HG03039 (cell line): ENCODE measurements around the gene EXOC2.
A peak's percentile ranks its signal among the peaks of the same experiment; 100 is the strongest.

Experiments
- ATAC-seq: cut with Tn5 transposase; IDR thresholded peaks from one replicate; pipeline ENCODE4 v1.9.1; 2021; ENCODE audit warnings: mild to moderate bottlenecking, moderate library complexity; ENCODE audit not compliant: unreplicated experiment

The EXOC2 gene, protein sequence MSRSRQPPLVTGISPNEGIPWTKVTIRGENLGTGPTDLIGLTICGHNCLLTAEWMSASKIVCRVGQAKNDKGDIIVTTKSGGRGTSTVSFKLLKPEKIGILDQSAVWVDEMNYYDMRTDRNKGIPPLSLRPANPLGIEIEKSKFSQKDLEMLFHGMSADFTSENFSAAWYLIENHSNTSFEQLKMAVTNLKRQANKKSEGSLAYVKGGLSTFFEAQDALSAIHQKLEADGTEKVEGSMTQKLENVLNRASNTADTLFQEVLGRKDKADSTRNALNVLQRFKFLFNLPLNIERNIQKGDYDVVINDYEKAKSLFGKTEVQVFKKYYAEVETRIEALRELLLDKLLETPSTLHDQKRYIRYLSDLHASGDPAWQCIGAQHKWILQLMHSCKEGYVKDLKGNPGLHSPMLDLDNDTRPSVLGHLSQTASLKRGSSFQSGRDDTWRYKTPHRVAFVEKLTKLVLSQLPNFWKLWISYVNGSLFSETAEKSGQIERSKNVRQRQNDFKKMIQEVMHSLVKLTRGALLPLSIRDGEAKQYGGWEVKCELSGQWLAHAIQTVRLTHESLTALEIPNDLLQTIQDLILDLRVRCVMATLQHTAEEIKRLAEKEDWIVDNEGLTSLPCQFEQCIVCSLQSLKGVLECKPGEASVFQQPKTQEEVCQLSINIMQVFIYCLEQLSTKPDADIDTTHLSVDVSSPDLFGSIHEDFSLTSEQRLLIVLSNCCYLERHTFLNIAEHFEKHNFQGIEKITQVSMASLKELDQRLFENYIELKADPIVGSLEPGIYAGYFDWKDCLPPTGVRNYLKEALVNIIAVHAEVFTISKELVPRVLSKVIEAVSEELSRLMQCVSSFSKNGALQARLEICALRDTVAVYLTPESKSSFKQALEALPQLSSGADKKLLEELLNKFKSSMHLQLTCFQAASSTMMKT

DNA sequence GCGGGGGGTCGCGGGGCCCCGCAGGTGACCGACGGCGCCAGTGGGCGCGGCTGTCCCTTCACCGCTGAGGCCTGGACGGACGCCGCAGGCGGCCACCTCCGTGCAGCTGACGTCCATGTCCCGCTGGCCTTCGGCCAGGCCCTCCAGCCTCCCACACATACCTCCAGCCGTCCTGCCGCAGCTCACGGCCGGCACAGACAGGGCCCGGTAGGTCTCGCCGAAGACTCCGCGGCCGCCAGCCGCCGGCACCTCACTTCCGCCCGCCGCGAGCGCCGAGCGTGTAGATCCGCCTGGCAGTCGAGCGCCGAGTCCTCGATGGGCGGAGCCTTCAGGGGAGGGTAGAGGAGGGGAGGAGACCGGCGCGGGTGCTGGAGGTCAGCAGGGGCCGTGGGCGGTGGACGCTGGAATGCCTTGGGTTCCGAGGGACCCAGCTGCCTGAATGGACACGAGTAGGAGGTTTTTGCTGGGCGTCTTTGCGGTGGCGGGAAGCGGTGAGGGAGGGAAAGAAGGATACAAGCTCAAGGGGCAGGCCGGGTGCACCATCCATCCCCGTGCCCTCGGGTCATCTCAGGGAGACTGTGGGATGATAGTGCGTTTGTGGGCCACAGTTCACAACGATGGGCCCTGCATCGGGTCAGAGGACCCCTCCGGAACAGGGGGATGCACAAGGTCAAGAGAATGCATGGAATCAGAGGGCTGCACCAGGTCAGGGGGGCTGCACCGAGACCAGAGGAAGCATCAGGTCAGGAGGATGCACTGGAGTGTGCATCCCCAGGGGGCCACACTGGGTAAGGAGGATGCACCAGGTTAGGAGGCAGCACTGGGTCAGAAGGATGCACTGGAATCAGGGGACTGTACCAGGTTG, at the start of gene EXOC2:
EXOC2 (minus strand) TSS at position 282 of the 865 bp plus-strand sequence. CDS start 55,321 bp downstream, outside the sequence.
- ATAC-seq, result peak; percentile 75

DNA sequence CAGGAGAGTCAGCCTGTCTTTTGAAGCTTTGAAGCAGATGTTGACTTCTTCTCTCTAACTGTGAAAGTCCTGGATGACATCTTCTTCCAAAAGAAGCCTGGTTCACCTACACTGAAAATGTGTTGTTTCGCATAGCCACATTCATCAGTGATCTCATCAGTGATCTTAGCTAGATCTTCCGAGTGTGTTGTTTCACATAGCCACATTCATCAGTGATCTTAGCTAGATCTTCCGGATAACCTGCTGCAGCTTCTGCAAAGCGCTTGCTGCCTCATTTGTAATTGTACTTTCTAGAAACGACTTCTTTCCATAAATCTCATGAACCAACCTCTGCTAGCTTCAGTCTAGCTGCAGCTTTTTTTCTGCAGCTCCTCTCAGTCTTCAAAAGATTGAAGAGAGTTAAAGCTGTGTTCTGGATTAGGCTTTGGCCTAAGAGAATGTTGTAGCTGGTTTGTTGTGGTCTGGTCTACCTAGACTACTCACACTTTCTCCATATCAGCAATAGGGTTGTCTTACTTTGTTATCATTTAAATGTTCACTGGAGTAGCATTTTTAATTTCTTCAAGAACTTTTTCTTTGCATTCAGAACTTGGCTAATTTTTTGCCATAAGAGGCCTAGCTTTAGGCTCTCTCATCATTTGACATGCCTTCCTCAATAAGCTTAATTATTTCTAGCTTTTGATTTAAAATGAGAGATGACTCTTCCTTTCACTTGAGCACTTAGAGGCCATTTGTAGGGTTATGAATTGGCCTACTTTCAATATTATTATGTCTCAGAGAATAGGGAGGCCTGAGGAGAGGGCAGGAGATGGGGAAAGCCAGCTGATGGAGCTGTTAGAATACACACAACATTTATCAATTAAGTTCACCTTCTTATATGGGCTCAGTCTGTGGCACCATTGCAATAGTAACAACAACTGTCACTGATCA, 48.7 kb upstream of the EXOC2 start:
- ATAC-seq, result no peak

DNA sequence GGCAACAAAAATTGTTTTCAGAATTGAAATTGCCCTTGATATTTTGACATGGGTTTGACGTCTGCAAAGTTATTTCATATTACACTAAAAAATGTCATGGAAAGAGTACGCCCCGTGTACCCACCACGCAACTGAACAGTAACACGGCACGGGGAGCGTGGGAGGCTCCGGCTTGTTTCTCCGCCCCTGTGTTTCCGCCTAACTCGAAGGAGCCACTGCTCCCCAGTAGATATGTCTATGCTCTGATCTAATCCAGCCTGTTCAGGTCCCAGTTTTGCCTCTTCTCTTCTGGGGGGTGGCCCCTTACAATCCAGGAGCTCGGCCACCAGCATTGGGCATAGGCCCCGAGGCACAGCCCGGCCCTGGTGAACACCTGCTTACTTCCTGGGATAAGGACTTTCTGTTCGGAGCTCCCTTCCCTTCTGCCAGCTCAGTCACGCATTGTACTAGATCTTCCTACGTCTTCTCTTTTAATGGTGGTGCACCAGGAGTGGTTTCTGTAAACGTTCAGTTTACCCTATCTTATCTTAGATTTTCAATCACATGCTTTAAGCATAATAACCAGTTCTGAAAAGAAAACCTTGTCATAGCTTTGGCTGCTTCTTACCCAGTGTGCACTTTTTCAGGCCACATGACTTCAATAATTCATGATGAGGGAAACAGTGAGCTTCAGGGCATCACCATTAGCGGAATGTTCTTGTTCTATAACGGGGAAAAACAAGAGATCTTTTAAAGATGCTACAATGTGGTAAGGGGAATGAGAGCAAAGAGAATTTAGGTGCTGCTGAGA, 43.9 kb upstream of the EXOC2 start:
- ATAC-seq, result no peak

DNA sequence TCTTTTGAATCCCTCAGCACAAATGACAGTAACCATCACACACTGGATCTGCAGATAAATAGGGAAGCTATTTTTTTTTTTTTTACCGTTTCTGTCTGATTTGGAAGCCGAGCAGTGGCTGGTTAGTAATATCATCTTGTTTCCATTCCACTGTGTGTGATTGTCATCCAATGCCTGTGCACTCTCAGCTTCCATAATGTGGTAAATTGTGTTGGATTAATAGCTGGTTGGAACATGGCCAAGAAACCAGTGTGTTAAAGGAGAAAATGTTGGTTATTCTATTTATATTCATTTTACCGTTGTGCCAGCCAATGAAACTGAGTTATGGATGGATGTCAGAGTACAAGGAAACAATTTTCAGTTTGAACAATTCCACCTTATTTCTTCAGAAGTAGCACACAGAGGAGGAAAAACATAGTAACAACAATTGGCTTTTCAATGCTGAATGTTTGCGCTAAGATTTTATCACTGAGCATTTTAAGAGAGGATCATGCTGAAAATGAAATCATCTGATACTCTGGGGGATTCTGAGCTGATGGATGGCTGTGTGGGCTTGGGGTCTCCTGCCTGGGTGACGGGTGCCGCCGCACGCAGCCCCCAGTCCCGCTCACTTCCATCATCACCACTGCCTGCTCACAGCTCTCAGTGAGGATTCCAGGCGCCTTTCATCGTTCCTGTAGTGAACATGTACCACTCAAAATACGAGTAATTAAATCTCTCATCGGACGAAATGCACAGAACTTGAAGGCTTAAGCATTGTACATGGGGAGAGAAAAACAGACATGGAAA, 40.7 kb upstream of the EXOC2 start:
- no peak for ATAC-seq

DNA sequence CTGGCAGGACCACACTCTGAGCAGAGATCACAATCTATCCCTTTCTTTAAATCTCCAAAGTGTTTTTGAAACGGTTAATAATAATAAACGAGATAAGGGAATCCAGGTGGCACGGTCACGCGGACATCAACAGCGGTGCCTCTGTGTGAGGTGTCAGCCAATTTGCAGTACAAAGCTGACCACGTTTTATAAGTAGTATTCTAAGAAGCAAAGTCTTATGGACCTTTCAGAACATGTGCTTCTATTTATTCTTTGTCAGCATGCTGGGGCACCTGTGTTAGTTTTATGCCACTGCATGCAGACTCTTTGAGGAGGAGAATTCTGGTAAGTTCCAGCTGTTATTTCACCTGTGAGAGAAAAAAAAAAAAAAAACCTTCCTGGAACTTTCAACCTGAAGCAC, 39.0 kb upstream of the EXOC2 start:
- ATAC-seq, result no peak

DNA sequence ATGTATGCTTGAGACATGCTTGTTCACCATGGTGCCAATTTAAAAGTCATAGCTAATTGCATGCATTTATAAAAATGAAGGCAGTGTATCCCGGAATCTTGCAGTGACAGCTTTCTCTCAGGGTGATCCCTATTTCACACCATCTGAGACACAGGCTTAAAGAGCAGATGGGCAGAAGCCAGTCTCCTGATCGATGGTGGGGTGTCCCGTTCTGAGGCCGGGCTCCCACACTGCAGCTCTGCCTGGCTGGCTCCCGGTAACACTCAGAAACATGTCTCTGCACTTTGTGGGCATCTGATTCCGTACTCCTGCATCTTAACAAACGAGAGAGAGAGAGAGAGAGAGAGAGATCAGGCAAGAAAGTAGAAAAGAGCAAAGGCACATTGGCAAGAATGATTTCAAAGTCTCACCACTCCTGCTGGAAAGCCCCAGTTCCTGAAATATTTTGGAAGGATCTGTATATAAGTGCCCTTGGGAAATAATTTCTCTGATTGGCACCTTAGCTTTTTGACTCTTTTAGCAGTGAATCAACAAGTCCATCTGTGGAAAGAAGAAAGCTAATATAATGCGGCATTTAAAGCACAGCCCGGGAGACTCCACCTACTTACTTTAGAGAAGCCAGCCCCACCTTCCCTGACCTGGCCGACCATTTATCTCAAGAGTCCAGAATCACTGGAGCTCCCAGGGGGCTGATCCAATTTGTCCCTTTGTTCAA, 36.8 kb upstream of the EXOC2 start:
- no peak for ATAC-seq

DNA sequence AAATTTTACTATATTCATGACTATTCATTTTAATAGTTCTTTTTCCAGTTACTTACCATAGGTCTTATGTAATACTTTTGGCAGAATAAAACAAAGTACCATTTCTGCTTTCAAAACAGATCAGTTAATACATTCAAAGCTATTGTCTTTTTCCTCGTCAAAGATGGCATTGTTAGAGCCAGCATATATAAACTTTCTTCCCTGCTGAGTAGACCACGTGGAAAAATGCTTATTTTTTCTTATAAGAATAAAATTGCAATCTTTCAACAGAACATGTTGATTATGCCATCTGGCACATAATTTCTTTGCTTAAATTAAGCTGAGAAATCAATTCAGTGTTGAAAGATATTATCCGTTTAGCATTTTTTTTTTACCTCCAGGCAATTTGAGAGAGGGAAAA, 34.9 kb upstream of the EXOC2 start:
- ATAC-seq, result no peak

DNA sequence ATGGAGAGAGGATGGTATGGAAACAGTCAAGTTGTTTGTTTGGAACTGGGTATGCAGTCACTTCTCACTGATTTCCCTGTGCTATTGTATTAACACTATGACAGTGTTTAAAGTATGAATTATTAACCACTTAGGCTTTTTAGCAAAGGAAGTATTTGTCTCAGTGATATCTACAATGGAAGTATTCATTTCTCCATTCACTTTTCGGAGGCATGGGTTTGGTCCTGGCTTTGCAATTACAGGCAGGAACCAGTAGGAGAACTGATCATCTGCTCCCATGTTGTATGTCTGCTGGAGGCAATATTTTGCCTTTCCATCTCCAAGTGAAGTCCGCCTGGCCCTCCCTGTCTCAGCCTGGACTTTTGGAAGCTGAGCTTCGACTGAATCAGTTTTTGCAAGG, 30.6 kb upstream of the EXOC2 start:
- no peak for ATAC-seq

DNA sequence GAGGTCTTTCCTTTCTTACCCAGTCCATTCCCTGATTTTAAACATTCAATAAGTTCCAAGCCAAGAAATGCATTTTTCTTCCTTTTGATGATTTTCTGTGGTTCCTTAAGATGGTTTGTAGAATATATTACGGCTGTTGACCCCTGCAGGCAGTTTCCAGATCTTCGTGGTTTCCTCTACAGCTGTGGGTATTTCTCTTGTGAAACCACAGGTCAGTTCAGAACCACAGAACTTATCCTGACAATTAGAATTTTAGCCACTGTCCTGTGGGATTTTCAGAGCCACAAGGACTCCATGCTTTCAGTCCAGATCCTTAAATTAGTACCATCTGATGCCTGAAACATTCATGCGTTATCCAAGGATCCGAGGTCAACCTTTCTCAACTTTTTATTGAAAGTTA, 29.7 kb upstream of the EXOC2 start:
- no peak for ATAC-seq

DNA sequence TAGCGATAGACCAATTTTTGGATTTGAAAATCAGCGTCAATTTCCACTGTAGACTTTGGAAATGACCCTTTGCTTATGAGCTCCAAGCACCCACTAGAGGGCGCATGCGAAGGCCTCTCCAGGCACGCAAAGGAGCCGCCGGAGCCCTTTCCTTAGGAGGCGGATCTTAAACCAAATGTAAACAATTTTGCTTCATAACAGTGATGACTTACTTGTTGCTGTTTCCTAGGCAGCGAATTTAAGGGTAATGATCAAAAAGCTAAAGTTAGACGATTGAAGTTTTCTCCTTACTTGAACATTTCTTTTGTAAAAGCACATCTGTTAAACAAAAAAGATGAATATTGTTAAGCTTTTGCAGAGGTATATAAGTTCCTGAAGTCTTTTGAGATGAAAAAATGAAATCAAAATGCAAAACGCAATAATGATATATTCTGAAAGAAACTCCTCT, 29.2 kb upstream of the EXOC2 start:
- no peak for ATAC-seq

DNA sequence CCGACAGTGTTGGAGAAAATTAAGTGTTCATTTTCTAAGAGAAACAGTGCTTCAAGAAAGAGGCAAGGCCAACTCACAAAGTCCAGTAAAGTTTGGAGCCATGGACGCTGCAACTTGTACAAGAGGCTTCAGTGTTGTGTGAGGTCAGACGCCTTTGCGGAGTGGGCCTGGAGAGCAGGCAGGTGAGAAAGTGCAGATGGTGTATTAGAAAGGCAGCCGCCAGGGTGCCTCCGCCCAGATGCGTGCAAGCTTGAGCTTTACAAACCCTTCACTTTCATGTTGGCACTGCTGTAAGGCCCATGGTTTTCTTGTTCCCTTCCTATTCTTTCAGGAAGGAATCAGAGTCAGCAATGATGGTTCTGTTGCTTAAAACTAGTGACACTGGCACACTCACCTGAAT, 25.4 kb upstream of the EXOC2 start:
- no peak for ATAC-seq

DNA sequence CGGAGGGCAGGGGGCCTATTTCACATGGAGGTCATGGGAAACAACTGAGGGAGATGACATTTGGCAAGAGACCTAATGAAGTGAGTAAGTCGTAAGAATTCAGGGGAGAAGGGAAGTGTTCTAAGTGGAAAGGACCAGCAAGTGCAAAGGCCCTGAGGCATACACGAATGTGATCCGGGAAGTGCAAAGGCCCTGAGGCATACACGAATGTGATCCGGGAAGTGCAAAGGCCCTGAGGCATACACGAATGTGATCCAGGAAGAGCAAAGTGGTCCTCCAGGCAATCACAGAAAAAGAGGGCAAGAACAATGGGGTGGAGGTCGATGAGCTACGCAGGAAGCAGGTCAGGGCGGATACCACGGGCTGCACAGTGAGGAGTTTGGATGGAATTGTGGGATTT, 24.2 kb upstream of the EXOC2 start:
- ATAC-seq, result no peak

DNA sequence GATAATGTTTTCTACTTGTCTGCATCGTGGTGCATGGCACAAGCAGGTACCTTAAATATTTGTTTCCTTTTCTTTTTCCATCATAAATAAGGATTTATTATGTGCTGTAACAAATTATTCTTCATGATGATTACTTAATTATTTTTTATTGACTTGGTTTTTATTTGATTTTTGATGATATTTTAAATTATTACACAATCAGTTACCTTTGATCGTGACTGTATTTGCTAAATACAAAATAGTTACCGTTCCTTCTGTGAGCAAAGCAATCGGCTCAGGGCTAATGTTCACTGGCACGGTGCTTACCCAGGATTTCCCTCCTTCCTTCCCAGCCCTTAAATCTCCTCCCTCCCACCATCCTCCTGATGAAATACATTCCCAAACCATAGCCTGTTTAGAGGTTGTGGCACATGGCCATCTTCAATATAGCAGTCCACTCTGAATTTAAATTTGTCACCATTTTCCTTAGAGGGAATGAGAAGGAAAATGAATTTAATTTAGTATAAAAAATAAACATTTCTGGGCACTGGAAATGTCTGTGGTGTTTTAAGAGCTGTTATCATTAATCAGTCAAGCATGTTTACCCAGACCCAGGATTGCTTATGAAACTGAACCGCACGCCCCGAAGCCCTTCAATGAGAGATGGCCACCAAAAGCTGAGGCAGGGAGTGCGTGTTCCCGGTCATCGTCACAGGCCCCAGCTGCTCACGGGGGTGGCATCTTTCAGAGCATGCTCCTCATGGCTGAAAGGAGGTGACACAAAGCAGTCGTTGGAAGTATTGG, 23.0 kb upstream of the EXOC2 start:
- no peak for ATAC-seq

DNA sequence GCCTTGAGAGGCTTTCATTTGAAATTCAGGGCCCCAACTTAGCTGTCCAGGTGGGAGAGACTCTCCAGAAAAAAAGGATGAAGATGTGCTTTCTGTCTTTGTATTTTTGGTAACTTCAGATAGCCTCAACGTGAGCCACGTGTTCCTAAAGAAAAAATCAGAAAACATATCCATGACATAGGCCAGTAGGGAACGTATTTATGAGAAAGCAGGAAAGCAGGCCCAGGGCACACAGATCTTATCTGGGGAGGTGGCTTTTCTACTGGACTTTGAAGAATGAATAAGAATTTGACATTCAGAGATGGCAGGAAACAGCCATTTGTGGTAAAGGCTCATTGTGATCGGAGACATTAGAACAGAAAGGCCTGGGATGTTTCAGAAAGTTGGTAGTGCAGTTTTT, 21.2 kb upstream of the EXOC2 start:
- no peak for ATAC-seq

DNA sequence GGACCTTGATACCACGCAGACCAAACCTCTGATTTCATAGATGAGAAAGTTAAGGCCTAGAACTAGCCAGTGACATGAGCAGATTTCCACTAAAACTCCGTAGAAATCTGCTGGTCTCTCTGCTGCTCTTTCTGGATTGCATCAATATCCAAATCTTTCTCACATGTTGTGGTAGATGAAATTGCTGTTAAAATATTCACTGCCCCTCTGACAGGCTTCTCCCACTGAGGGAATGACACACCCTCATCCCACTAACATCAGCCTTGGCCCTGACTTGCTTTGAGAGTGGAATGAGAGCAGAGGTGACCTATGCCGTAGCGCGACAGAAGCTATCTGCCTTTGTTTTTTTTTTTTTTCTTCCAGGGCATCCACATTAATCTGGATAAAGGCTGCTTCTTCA, 20.4 kb upstream of the EXOC2 start:
- ATAC-seq, result no peak

DNA sequence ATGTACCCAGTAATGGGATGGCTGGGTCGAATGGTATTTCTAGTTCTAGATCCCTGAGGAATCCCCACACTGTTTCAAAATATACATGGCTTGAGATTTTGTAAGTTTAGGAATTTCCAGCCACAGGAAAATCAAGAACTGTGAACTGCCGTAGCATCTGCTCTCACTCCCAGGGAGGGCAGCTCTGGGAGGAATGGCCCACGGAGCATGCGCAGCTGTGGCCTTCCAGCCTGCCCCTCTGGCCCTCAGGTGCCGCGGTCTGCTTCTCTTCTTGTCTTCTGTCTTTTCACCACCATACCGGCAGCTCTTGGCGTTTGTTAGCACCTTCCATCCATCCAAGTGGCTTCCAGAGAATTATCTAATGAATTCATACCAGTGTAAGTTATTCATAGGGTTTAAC, 19.9 kb upstream of the EXOC2 start:
- no peak for ATAC-seq

DNA sequence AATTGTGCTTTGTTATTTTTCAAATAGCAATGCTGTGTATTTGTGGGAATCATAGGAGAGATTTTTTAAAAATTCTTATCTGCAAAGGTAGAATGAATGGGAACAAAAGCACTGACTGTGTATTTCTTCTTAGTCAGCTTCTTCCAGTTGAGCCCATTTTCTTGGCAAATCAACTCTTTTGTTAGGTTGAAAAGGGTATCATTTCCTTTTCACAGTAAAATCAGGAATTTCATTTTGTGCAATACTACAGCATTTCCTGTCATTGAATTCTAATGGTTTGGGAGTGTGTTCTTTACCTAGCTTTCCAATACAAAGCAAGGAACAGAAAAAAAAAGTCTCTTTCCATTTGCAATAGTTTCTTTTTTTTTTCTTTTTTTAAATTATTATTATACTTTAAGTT, 19.0 kb upstream of the EXOC2 start:
- no peak for ATAC-seq
